Mucosa of gallbladder (tissue), 1 donor: ENCODE results near the gene PTPN20. TPM values are rescaled to one million over a fixed set of nuclear protein-coding genes. Genes with fewer than 3 reads are reported as not detected.
"Not testable (repeated sequence)": the region's sequence is repeated elsewhere in the genome, so short reads cannot be mapped to it uniquely, and the experiment has no call there.

Experiments
- DNase-seq: peaks from one replicate; pipeline ENCODE4 v3.0.0-alpha.2; 2020; ENCODE audit warnings: low spot score
- total RNA-seq: library from RNA; stranded (reverse); gene quantifications from one replicate; pipeline ENCODE4 v1.2.1, GENCODE V29; 2021
- donor health status: DM: no; HTN: no; CAD: no.

The PTPN20 gene, protein sequence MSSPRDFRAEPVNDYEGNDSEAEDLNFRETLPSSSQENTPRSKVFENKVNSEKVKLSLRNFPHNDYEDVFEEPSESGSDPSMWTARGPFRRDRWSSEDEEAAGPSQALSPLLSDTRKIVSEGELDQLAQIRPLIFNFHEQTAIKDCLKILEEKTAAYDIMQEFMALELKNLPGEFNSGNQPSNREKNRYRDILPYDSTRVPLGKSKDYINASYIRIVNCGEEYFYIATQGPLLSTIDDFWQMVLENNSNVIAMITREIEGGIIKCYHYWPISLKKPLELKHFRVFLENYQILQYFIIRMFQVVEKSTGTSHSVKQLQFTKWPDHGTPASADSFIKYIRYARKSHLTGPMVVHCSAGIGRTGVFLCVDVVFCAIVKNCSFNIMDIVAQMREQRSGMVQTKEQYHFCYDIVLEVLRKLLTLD
- total RNA-seq: 3.1 TPM

DNA sequence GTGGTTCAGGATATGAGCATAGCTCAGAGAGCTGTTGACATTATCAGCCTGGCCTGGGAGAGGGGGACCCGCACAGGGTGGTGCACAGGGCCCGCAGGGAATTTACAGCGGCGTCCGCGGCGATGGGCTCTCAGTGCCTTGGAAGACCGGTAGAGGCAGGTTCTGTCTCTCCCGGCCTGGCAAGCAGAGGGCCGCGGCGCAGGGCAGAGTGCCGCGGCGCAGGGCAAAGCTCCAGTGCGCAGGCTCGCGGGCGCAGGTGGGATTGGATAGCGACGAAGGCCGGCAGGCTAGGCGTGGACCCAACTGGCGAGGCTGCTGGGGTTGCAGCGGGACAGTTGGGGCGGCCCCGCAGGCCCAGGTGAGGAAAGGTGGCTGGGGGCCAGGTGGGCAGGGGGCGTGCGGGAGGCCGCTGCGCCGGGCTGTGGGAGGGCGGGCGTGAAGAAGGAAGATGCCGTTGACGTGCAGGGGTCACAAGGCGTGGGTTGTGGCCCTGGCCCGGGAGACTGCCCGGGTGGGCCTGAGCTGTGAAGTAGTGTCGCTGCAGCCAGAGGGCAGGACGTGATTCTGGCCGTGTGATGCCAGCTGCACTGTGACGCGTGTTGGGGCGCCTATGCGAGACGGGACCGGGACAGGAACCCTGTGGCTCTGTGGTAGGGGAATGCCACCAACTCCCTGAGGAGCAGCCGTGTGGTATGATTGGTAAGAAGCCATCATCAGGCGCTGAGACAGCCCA, at the start of gene PTPN20:
Gene PTPN20 (plus strand): TSS at position 285 of the 733 bp plus-strand sequence. CDS start 21,072 bp downstream, outside the sequence.
- peak; percentile 51 for DNase-seq

DNA sequence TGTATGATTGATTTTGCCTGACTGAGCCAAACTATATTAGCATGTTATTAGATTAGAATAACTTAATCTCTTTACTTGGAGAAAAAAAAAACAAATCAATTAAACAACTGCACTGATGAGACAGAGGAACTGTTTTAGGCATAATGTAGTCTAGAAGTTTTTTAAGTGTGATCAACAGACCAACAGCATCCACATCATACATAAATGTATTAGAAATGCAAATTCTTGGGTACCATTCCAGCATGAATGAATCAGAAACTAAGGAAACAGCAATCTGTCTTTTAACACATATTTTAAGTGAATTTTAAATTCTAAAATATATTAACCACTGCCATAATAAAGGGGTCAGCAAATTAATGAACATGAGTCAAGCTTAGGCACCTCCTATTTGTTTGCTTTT, 41.5 kb upstream of the PTPN20 start:
- DNase-seq: not testable (repeated sequence)

DNA sequence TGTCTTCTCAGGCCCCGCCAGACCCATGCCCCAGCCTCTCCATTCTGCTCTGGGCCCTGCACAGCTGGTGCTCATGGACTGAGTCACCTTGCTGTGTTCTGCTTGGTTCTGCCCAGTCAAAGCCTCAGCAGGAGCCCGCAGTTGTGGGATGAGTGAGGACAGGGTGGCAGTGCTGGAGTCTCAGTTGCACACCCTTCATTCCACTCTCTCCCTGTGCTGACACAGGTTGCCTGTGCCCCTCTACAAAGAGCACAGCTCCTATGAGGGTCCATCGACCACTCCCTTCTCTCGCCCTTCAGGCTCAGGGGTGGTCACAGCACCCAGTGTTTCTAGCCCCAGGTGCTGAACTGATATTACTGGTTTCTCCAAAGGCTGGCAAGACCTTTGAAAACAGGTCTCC, 39.6 kb upstream of the PTPN20 start:
- not testable (repeated sequence) for DNase-seq

DNA sequence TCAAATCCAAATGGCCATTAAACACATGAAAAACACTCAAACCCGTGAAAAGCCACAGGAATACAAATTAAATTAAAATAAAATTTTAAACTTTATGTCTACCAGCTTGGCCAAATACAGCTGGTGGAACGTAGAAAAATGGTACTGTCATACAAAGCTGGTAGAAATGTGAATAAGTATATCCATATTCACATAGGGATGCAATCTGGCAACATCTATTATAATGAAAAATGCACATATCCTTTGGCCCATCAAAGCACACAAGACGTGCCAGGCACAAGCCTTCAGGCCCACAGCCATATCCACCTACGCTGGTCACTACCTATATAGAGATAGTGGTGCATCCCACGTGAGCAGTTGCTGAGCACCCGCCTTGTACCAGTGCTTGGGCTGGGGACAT, 35.9 kb upstream of the PTPN20 start:
- not testable (repeated sequence) for DNase-seq

DNA sequence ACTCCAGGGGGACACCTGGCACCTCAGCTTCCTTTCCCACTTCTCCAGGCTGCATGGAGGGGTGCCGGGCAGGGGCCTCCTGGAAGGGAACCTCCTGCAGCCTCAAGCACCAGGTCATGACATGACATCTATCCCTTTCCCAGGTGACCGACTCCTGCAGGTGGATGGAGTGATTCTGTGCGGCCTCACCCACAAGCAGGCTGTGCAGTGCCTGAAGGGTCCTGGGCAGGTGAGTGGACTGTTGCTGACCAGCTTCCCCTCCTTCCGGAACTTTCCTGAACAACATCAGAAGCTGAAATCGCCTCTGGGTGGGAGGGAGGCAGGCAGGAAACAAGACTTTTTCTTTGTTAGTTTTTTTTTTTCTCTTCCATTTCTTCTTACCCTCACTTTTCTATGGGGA, 34.5 kb upstream of the PTPN20 start:
- not testable (repeated sequence) for DNase-seq

DNA sequence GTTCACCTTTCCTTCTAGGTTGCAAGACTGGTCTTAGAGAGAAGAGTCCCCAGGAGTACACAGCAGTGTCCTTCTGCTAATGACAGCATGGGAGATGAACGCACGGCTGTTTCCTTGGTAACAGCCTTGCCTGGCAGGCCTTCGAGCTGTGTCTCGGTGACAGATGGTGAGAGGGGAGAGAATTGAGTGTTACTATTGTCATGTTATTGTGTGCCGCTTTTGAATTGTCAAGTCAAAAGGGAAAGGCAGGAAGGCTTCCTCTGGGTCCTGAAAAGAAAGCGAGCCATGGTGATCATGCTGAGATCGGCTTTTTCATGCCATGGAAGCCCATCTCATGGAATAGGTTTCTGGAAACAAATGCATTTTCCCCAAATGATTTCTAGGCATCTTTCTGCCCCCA, 32.5 kb upstream of the PTPN20 start:
- not testable (repeated sequence) for DNase-seq

DNA sequence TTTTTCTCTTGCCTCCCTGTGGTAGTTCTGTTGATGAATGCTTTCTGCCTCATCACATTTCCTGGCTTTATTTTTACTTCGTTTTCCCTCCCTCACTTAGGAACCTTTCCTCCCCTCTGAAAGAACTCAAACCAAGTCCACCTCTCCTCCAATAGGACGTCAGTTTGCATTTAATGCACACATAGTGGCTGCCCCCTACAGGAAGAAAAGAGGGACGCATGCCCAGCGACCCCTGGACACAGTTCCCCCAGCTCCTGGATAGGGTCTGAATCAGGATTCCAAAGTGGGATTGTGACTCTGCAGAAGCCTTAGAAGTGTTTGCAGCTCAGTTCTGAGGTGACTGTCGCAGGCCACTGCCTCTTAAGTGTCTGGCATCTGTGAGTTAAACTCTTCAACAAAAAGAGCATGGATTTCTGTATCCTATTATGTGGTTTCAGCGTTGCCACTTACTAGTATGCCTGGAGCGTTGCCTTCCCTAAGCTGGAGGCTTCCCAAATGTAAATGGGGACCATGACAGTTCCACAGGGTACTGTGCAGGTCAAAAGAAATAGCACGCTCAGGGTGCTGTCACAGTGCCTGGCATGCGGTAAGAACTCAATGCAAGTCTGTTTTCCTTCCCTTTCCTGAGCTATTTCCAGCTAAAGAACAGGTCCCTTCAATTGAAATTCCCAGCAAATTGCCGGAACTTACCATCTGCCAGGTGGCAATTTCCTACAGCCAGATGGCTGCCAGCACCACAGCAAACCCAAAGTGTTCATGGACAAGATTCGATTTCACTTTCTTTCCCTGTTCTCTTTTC, 20.2 kb upstream of the PTPN20 start:
- not testable (repeated sequence) for DNase-seq

DNA sequence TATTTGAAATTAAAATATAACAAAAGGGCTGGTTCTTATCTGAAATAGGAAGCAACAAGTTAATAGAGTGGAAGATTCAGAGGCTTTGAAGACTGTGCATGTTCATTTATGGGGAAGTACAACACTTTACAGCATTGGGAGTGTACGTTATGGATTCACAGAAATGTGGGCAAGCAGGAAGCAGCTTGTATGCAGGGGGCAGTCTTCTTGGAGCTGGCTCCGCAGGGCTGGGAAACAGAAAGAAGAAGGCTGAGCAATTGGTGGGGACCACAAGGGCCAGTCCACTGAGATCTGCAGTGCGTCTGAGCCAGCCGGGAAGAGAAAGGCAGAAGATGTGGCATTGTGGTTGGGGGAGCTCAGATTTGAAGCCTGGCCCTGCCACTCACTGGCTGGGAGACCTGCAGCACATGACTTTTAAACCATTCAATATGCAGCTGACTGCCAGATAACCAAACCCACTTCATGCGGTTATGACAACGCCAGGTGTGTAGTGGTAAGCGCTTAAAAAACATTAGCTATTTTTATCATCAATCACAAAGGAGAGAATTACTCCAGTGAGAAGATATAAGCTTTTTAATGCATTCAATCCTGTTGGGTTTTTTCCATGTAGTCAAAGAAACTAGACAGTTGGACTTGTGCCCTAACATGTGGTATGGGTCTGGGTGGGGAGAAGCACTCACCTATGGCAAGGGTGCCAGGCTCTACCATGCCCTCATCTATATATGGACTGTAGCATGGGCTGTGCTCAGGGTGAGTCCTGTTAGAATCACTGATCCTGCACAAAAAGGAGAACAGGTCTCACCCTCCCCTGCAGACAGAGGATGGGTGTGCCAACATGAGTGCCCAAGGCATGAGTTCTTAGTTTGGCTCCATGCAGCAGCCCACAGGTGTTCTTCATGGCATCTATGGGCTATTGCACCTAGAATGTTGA, 14.2 kb upstream of the PTPN20 start:
- DNase-seq: not testable (repeated sequence)

DNA sequence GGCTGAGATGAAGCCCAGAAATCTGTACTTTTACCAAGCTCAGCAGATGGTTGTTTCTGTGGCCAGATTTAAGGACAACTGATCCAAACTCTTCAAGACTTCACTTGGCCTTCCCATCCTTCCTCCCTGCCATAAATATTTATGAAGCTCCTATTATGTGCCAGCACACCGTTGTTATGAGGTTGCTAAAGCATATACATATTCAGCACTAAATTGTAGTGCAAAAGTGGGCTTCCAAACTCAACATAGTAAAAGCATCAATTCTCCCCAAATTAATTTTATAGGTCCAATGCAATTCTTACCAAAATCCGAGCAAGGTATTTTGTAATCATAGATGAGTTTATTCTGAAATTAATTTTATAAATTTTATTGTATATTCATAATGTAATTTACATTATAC, 10.0 kb upstream of the PTPN20 start:
- DNase-seq: not testable (repeated sequence)

DNA sequence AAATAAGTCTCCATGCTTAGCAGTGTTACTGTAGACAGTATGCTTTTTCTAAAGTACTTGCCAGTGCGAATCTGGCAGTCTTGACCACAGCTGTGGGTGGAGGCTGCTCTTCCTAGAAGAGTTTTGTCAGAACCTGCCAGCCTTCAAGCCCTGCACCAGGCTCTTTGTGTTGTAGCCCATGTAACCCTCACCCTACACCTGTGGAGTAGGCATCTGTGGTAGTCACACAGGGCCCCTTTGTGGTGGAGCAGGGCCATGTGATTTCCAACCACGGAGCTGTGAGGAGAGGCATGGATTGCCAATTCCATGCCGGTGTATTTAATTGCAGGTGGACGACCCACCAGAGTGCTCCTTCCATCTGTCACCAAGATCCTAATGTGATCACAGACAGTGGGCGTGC, 7.4 kb upstream of the PTPN20 start:
- DNase-seq: not testable (repeated sequence)

DNA sequence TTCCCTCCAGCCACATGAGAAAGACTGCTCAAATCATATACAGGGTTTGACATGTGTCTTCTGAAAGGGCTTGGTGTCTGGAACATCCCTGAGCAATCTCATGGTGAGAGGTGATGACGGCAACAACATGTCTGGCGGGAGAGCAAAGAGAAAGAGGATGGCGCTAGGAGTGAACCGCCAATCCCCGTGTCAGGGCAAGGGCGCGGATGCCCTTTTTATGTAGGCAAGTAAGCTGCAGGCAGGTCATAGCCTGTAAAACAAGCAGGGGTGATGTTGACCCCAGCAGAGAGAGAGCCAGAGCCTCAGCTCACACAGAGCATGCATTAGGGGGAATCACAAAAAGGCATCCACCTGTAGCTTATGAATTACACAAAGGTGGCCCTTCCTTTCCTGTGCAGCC, 4.9 kb upstream of the PTPN20 start:
- DNase-seq: not testable (repeated sequence)

DNA sequence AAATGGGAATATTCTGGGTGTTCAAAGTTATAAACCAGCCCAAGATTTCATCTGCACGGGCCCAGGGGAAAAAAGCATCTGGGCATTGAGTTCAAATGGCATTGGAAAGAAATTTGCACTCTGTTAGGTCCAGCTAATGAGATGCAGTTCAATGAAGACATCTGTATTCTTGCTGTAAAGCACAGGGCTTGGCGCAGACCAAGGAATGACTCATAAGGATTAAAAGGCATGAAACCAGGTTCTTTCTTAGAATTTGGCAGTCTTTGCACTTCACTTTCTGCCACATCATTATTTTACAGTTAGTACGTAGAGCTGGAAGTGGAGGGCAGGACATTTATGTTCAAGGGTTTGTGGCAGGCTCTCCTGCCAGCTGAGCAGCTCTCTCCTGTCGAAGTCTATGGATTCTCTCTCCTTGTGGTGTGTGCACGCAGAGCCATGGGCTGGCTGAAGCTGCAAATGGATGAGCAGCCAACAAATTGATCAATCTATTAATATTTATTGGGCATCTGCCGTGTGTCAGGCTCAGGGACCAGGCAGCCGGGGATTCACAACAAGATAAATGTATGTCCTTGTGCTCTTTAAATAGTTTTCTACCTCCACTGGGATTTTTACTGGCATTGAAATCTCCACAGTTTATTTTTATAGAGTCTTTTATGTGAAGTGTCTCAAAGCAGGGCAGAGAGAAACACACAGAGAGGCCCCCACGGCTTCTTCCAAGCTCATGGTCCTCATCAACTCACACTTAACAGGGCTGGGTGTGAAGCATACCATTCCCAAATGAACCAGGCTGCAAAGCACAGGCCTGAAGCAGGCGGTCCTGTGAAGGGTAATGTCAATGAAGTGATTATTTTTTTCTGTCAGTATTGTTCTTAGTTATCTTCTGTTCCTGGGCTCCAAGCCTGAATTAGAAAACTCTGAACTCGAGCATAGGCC, 3.8 kb upstream of the PTPN20 start:
- not testable (repeated sequence) for DNase-seq

DNA sequence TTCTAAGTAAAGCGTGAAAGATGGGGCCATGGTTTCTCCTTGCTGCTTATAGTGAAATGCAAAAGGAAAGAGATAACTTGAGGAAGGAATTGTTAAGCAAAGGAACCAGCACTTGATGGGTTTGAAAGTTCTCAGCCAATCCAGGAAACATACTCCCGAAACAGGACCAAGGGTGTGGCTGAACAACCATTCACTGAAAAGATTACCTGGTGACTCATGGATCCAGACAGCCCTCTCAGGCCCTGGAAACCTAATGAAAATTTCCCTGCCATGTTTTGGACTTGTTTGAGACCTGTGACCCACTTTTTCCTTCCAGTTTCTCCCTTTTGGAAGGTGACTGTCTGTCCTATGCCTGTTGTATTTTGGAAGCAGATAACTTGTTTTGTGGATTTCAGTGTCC, 11.3 kb downstream of the PTPN20 start:
- DNase-seq: not testable (repeated sequence)

DNA sequence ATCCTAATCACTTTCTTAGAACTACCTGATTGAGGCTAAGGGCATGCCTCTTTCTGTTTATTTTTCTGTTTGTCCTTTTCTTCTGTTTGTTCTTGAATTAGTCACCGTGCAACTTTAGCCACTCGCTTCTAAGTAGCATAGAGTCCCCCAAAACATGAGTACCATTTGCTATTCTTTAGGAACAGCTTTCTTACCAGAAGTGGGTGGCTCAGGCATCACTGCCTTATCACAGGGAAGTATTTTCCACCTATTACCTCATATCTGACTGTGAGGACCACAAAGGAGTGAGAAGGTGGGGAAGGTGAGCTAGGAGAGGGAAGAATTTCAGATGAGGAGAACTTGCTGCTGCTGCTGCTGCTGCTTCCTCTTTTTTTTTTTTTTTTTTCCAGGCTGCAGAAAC, 13.9 kb downstream of the PTPN20 start:
- not testable (repeated sequence) for DNase-seq

DNA sequence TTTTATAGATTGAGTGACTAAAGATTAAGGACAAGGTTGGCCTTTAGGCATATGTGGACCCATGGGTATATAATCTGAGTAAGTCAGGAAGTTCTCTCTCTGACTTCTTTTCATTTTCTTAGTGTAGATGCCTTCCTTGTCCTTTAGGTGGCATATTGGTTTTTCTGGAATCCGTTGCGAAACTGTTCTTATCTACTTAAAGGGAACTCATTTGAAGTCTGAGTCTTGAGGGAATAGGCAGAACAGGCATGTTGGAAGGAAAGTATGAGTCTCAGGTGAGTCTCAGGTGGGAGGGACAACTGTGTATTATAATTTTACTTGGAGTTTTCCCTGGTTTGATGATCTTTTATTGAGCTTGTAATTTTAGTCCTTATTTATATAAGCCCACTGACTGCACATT, 14.6 kb downstream of the PTPN20 start:
- not testable (repeated sequence) for DNase-seq

DNA sequence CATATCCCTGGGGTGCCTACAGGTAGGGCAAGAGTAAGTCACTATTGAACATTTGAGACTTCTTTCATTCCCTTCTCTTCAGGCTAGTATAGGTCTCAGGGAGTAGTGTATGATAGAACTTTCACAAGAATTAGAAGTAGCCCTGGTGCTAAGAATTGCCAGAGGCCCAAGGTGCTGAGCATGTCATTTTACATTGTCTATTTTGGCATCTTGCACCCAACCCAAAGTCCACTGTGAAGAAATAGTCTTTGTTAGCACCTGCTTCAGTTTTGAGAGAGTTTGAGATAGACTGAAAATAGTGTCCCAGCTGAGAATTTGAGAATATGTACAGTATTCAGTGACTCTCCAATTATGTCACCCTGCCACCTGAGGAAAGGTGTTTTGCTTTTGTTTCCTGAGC, 17.6 kb downstream of the PTPN20 start:
- not testable (repeated sequence) for DNase-seq

DNA sequence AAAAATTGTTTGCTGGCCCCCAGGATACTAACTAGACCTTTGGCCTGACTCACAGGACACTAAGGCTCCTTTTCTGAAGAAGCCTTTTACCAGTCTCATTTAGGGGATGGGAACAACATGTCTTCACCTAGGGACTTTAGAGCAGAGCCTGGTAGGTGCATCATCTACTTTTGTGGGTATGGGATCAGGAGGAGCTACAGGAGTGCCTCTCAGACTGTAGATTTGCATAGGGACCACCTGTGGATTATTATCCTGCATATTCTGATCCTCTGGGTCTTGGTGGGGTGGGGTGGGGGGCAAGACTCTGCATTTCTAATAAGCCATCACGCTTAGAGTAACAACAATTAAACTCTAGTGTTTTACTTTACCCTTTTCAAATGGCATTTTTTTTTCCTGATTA, 21.2 kb downstream of the PTPN20 start:
- DNase-seq: not testable (repeated sequence)

DNA sequence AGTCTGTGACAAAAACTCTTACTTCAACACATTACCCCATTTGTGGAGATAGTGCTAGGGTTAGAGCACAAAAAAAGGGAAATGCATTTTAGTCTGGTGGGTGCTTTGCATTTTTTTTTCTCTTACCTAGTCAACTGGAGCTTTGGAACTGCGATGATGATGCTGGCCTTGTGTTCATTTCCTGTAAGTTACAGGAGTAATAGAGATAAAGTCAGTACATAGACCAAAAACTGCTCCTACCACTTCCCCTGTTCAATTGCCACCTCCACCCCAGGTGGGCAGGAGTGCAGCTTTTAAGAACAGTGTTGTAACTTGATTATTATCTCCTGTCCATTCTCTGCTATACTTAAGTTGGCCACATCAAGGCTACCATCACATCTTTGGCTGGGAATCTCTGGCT, 29.9 kb downstream of the PTPN20 start:
- not testable (repeated sequence) for DNase-seq

DNA sequence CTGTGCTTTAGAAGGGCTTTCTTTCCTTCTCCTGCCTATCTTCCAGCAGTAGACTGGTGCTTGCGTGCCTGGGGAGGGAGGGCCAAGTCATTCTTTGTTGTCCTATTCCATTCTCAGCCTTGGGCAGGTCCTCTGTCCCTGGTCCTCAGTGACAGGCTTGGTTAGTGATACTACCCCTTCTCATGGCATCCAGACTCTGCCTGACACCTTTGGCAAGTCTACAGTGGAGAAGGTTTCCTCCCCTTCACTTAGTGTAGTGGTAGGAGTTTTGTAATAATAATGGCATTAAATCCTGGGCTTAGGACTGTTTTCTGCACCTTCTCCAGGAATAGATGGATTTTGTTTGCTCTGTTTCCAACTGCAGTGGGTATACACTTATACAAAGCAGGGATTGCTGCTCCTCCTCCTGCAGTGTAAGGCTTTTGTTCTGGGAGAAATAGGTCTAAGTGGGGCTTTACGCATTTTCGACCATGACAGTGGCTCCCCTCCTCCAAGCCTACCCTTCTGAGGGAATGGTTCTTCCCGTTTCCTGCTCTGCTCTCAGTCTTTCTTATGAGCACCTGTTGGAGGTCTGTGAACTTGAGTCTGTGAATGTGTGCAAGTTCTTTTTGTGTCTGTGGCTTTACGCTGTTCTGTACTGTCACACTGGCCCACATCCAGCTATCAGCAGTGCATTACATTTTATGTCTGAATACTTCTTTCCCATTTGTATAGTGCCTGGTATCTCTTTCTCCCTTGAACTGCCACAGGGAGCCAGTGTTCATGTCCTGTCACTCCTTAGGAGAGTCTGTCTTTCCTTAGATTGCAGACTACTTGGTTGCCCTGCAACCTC, 37.7 kb downstream of the PTPN20 start:
- DNase-seq: not testable (repeated sequence)
